GM19351 (cell line): Measurements from ENCODE around the gene SPATA24.

Source experiments
- ATAC-seq: cut with Tn5 transposase; IDR thresholded peaks from one replicate; pipeline ENCODE4 v1.9.1; 2021; ENCODE audit warnings: mild to moderate bottlenecking, moderate library complexity; ENCODE audit not compliant: unreplicated experiment

SPATA24 gene

GRCh38 chr5:139383993-139384590, 19.8 kb downstream of the SPATA24 start:
- no peak for ATAC-seq

GRCh38 chr5:139383275-139383992, 20.5 kb downstream of the SPATA24 start, which contains the start of gene SLC23A1:
SLC23A1 (minus strand) TSS chr5:139383297; CDS start chr5:139383253, 44 bp downstream.
- ATAC-seq: no peak

- no peak for ATAC-seq
Observed at GRCh38 chr5:139382807-139383206, 21.1 kb downstream of the SPATA24 start.

GRCh38 chr5:139381837-139382761, 21.8 kb downstream of the SPATA24 start:
- ATAC-seq: no peak

GRCh38 chr5:139379626-139380449, 24.1 kb downstream of the SPATA24 start:
- no peak for ATAC-seq

GRCh38 chr5:139378941-139379361, 24.9 kb downstream of the SPATA24 start:
- ATAC-seq: no peak

- no peak for ATAC-seq
Observed at GRCh38 chr5:139378101-139378825, 25.6 kb downstream of the SPATA24 start.

GRCh38 chr5:139377226-139377625, 26.7 kb downstream of the SPATA24 start:
- ATAC-seq: no peak

- ATAC-seq: no peak
Observed at GRCh38 chr5:139376364-139376763, 27.5 kb downstream of the SPATA24 start.

- ATAC-seq: no peak
Observed at GRCh38 chr5:139374909-139375308, 29.0 kb downstream of the SPATA24 start.

GRCh38 chr5:139371482-139372435, 32.1 kb downstream of the SPATA24 start:
- no peak for ATAC-seq

- no peak for ATAC-seq
Observed at GRCh38 chr5:139369181-139369580, 34.7 kb downstream of the SPATA24 start.

GRCh38 chr5:139368613-139369012, 35.3 kb downstream of the SPATA24 start:
- ATAC-seq: no peak

GRCh38 chr5:139364466-139364865, 39.4 kb downstream of the SPATA24 start:
- no peak for ATAC-seq

GRCh38 chr5:139363937-139364336, 40.0 kb downstream of the SPATA24 start:
- no peak for ATAC-seq

GRCh38 chr5:139361835-139362429, 42.0 kb downstream of the SPATA24 start:
- ATAC-seq: no peak

- ATAC-seq: no peak
Observed at GRCh38 chr5:139360384-139360783, 43.5 kb downstream of the SPATA24 start.

- no peak for ATAC-seq
Observed at GRCh38 chr5:139358064-139358463, 45.8 kb downstream of the SPATA24 start.
